H9 (cell line): ENCODE measurements around the gene CTNS. TPM values are rescaled to one million over a fixed set of nuclear protein-coding genes. Genes with fewer than 3 reads are reported as not detected.

Source experiments
- DNase-seq: peaks from one replicate; pipeline ENCODE4 v3.0.0-alpha.2; 2017
- H2AFZ ChIP-seq: one replicate; pipeline ENCODE4 v1.6.1; 2013; ENCODE audit warnings: mild to moderate bottlenecking, low read length, control low read depth, moderate library complexity
- H2AK5ac ChIP-seq: 2 replicates; pipeline ENCODE4 v1.6.1; 2013; ENCODE audit warnings: low read length, control low read depth, mixed read lengths; ENCODE audit not compliant: insufficient read length
- H2BK120ac ChIP-seq: one replicate; pipeline ENCODE4 v1.6.1; 2013; ENCODE audit warnings: low read depth, mild to moderate bottlenecking, low read length, control low read depth, inconsistent platforms; ENCODE audit not compliant: poor library complexity, severe bottlenecking
- H2BK12ac ChIP-seq: 2 replicates; pipeline ENCODE4 v1.6.1; 2013; ENCODE audit warnings: low read length, control low read depth, mixed read lengths, low read depth; ENCODE audit not compliant: insufficient read length
- H2BK15ac ChIP-seq: 2 replicates; pipeline ENCODE4 v1.6.1; 2013; ENCODE audit warnings: low read depth, low read length, control low read depth
- H2BK20ac ChIP-seq: one replicate; pipeline ENCODE4 v1.6.1; 2013; ENCODE audit warnings: low read depth, mild to moderate bottlenecking, low read length, control low read depth, inconsistent platforms; ENCODE audit not compliant: poor library complexity, severe bottlenecking
- H2BK5ac ChIP-seq: 2 replicates; pipeline ENCODE4 v1.6.1; 2013; ENCODE audit warnings: low read length, control low read depth, mixed read lengths; ENCODE audit not compliant: insufficient read length
- H3K14ac ChIP-seq: 2 replicates; pipeline ENCODE4 v1.6.1; 2013; ENCODE audit warnings: low read length, control low read depth; ENCODE audit not compliant: insufficient read depth
- H3K18ac ChIP-seq: 2 replicates; pipeline ENCODE4 v1.6.1; 2013; ENCODE audit warnings: low read depth, mild to moderate bottlenecking, mixed read lengths, low read length, control low read depth; ENCODE audit not compliant: insufficient read length
- H3K23ac ChIP-seq: 2 replicates; pipeline ENCODE4 v1.6.1; 2013; ENCODE audit warnings: low read length, control low read depth, mixed read lengths, low read depth; ENCODE audit not compliant: insufficient read length
- H3K23me2 ChIP-seq: 2 replicates; pipeline ENCODE4 v1.6.1; 2013; ENCODE audit warnings: low read depth, mild to moderate bottlenecking, mixed read lengths, low read length, control low read depth; ENCODE audit not compliant: insufficient read length, poor library complexity, severe bottlenecking
- H3K27ac ChIP-seq: 2 replicates; pipeline ENCODE4 v1.5.1; 2013; ENCODE audit warnings: low read length, control low read depth, mixed read lengths, low read depth; ENCODE audit not compliant: insufficient read length
- H3K27me3 ChIP-seq: 2 replicates; pipeline ENCODE4 v1.6.1; 2013; ENCODE audit warnings: low read length, control low read depth, inconsistent platforms; ENCODE audit not compliant: insufficient read depth
- H3K4ac ChIP-seq: 2 replicates; pipeline ENCODE4 v1.6.1; 2013; ENCODE audit warnings: low read depth, mild to moderate bottlenecking, control low read depth, inconsistent platforms, low read length, moderate library complexity
- H3K4me1 ChIP-seq: 2 replicates; pipeline ENCODE4 v1.6.1; 2013; ENCODE audit warnings: low read length, control low read depth, inconsistent platforms; ENCODE audit not compliant: insufficient read depth
- H3K4me2 ChIP-seq: 2 replicates; pipeline ENCODE4 v1.6.1; 2013; ENCODE audit warnings: low read length, control low read depth, mixed read lengths; ENCODE audit not compliant: insufficient read length, insufficient read depth
- H3K56ac ChIP-seq: 2 replicates; pipeline ENCODE4 v1.6.1; 2013; ENCODE audit warnings: low read depth, mild to moderate bottlenecking, mixed read lengths, low read length, control low read depth; ENCODE audit not compliant: insufficient read length
- H3K79me1 ChIP-seq: 2 replicates; pipeline ENCODE4 v1.6.1; 2013; ENCODE audit warnings: low read depth, mild to moderate bottlenecking, moderate library complexity, low read length, control low read depth, inconsistent platforms; ENCODE audit not compliant: insufficient read depth, poor library complexity, severe bottlenecking
- H3K79me2 ChIP-seq: 2 replicates; pipeline ENCODE4 v1.6.1; 2013; ENCODE audit warnings: low read length, control low read depth, inconsistent platforms; ENCODE audit not compliant: insufficient read depth
- H3K9ac ChIP-seq: 2 replicates; pipeline ENCODE4 v1.6.1; 2013; ENCODE audit warnings: low read length, control low read depth, mixed read lengths; ENCODE audit not compliant: insufficient read length; ENCODE audit errors: extremely low read depth
- H3K9me3 ChIP-seq: one replicate; pipeline ENCODE4 v1.6.1; 2013; ENCODE audit warnings: low read depth, low read length, inconsistent platforms; ENCODE audit not compliant: control insufficient read depth
- H3T11ph ChIP-seq: one replicate; pipeline ENCODE4 v1.6.1; 2013; ENCODE audit warnings: mild to moderate bottlenecking, low read length, control low read depth, inconsistent platforms
- H4K20me1 ChIP-seq: one replicate; pipeline ENCODE4 v1.6.1; 2013; ENCODE audit not compliant: control insufficient read depth, insufficient read length, insufficient read depth
- H4K5ac ChIP-seq: 2 replicates; pipeline ENCODE4 v1.6.1; 2013; ENCODE audit warnings: low read depth, mild to moderate bottlenecking, mixed read lengths, low read length, control low read depth; ENCODE audit not compliant: insufficient read length
- H4K8ac ChIP-seq: replicated peaks from 2 replicates; pipeline ENCODE4 v1.6.1; 2013; ENCODE audit warnings: low read length, control low read depth, mixed read lengths, low read depth; ENCODE audit not compliant: insufficient read length
- H4K91ac ChIP-seq: 2 replicates; pipeline ENCODE4 v1.6.1; 2013; ENCODE audit warnings: low read depth, mild to moderate bottlenecking, moderate library complexity, mixed read lengths, low read length, control low read depth; ENCODE audit not compliant: insufficient read length
- H3K27ac Mint-ChIP-seq, 3 experiments: 2 replicates in 2 of 3; 3 replicates in 1 of 3; pipeline ENCODE4 v1.8.0; 2020 to 2021; ENCODE audit warnings: mixed read lengths in 3 of 3, mild to moderate bottlenecking in 1 of 3, moderate library complexity in 1 of 3
- H3K27me3 Mint-ChIP-seq: 2 replicates; pipeline ENCODE4 v1.8.0; 2021; ENCODE audit warnings: low read depth, mild to moderate bottlenecking, moderate library complexity, mixed read lengths
- H3K36me3 Mint-ChIP-seq, 3 experiments: 2 replicates in 2 of 3; 3 replicates in 1 of 3; pipeline ENCODE4 v1.8.0; 2020 to 2021; ENCODE audit warnings: low read depth in 3 of 3, mixed read lengths in 3 of 3; ENCODE audit not compliant: insufficient read depth in 1 of 3
- H3K4me1 Mint-ChIP-seq, 2 experiments: 2 replicates each; pipeline ENCODE4 v1.8.0; 2020; ENCODE audit warnings: mixed read lengths in 2 of 2
- H3K4me3 Mint-ChIP-seq, 2 experiments: 2 replicates in 1 of 2; 3 replicates in 1 of 2; pipeline ENCODE4 v1.8.0; 2020 to 2021; ENCODE audit warnings: mild to moderate bottlenecking in 2 of 2, mixed read lengths in 2 of 2, moderate library complexity in 1 of 2
- H3K9me3 Mint-ChIP-seq, 2 experiments: 2 replicates in 1 of 2; 3 replicates in 1 of 2; pipeline ENCODE4 v1.8.0; 2020; ENCODE audit warnings: mild to moderate bottlenecking in 2 of 2, mixed read lengths in 2 of 2, moderate library complexity in 1 of 2
- WGBS: extraction: QIAGEN DNeasy Blood & Tissue Kit; methylation state at CpG from one replicate; pipeline ENCODE4 v1.1.7; 2013; ENCODE audit warnings: missing lambda C conversion rate, low lambda C conversion rate, mixed read lengths; ENCODE audit not compliant: insufficient read length; ENCODE audit errors: extremely low coverage; 5-methylcytosine and 5-hydroxymethylcytosine counted together
- total RNA-seq: library from RNA; stranded (reverse); gene quantifications from 2 replicates; pipeline ENCODE4 v1.2.1, GENCODE V29; 2021
- TF ChIP-seq, protein P1 (sequence below): fragments of 200-600 bp; sonication (generic); conservative IDR thresholded peaks from 3 replicates; pipeline ENCODE4 v1.8.0; 2021; ENCODE audit warnings: antibody characterized with exemption, mild to moderate bottlenecking

Gene CTNS
- total RNA-seq, 1 experiment from 2014 or later, result 12.8 TPM

GRCh38 chr17:3594976-3595375 lies 41.6 kb upstream of the CTNS start:
- H3K27me3 Mint-ChIP-seq, result no peaks in the 10 kb centered on the region
- Histone ChIP-seq H2BK120ac (no peak overlapping the region), H2AK5ac (no peak overlapping the region), H2BK20ac (no peak overlapping the region), H3K23me2 (no peaks in the 10 kb centered on the region), H3K9ac (no peak overlapping the region), H3K9me3 (no peaks in the 10 kb centered on the region), H3T11ph (no peak overlapping the region), H4K20me1 (no peaks in the 10 kb centered on the region), H3K79me2 (no peaks in the 10 kb centered on the region), H3K14ac (no peak overlapping the region), H3K4me2 (no peak overlapping the region), H3K27ac (no peak overlapping the region), H3K23ac (no peak overlapping the region), H4K8ac (no peak overlapping the region), H4K5ac (no peak overlapping the region), H2AFZ (no peak overlapping the region), H3K18ac (no peak overlapping the region), H2BK15ac (no peak overlapping the region), H3K4ac (no peak overlapping the region), H2BK12ac (no peak overlapping the region), H3K79me1 (no peaks in the 10 kb centered on the region), H3K27me3 (no peaks in the 10 kb centered on the region), H3K4me1 (no peaks in the 10 kb centered on the region), H2BK5ac (no peak overlapping the region), H3K56ac (no peak overlapping the region), H4K91ac (no peak overlapping the region)
- no peak overlapping the region for H3K4me3 Mint-ChIP-seq
- peaks cover 4 to 14% (median 9%) of the 10 kb centered on the region in 3 experiments for H3K36me3 Mint-ChIP-seq
- no CpG with 5 or more reads among the region's 15 CpGs for WGBS
- no peak overlapping the region; a peak in 1 of 7 replicates for H3K27ac Mint-ChIP-seq
- TF ChIP-seq, protein P1, sequence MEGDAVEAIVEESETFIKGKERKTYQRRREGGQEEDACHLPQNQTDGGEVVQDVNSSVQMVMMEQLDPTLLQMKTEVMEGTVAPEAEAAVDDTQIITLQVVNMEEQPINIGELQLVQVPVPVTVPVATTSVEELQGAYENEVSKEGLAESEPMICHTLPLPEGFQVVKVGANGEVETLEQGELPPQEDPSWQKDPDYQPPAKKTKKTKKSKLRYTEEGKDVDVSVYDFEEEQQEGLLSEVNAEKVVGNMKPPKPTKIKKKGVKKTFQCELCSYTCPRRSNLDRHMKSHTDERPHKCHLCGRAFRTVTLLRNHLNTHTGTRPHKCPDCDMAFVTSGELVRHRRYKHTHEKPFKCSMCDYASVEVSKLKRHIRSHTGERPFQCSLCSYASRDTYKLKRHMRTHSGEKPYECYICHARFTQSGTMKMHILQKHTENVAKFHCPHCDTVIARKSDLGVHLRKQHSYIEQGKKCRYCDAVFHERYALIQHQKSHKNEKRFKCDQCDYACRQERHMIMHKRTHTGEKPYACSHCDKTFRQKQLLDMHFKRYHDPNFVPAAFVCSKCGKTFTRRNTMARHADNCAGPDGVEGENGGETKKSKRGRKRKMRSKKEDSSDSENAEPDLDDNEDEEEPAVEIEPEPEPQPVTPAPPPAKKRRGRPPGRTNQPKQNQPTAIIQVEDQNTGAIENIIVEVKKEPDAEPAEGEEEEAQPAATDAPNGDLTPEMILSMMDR, result no peak
- peaks cover 2% of the 10 kb centered on the region in 2 experiments; a peak in 3 of 4 replicates for H3K4me1 Mint-ChIP-seq
- no peaks in the 10 kb centered on the region for H3K9me3 Mint-ChIP-seq
- no peak for DNase-seq
